Prostate gland (tissue), 2 donors: ENCODE measurements around the gene TRAF1.

Experiments used
- POLR2AphosphoS5 ChIP-seq: sonication (generic); formaldehyde crosslinking; IDR thresholded peaks from one replicate; pipeline ENCODE4 v1.6.1; 2017; ENCODE audit warnings: antibody characterized with exemption
- TF ChIP-seq, protein P1 (sequence below), 4 experiments: fragments of 200-600 bp in 2 of 4; fragments of 450-650 bp in 2 of 4; sonication (generic) in 2 of 4; IDR thresholded peaks; 1 replicate in 3 of 4; 2 replicates in 1 of 4; pipeline ENCODE4 v1.5.1; 2016 to 2019; ENCODE audit warnings: antibody characterized with exemption in 4 of 4, mild to moderate bottlenecking in 2 of 4, moderate library complexity in 2 of 4

DNA sequence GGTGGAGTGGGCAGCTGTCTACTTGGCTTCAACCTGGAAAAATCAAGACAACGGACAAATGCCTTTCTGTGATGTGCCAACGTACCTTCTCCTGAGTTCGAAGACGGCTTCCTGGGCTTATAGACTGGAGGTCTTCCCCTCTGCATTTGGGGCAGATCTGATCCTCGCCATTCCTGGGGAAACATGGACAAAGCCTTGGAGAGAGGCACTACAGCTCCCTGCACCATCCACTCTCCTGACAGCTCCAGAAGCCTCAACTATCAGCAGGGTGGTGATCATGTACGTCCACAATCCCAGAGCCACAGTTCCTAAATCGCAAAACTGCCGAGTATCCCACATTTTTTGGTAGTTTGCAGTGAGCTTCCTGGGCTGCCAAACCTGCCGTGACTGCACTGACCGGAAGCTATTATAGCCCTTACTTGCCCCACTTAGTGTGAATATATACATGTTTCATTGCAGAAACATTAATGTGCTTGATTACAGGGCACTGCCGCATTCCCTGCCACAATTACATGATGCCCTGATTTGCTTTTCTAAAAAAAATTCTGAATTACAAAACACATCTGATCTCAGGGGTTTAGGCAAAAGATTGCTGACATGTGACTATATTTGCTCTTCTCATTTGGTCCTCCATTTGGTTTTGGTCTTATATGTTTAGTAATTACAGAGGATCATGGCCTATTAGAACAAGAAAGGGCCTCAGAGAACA, 2.8 kb downstream of the TRAF1 start:
- TF ChIP-seq, protein P1, sequence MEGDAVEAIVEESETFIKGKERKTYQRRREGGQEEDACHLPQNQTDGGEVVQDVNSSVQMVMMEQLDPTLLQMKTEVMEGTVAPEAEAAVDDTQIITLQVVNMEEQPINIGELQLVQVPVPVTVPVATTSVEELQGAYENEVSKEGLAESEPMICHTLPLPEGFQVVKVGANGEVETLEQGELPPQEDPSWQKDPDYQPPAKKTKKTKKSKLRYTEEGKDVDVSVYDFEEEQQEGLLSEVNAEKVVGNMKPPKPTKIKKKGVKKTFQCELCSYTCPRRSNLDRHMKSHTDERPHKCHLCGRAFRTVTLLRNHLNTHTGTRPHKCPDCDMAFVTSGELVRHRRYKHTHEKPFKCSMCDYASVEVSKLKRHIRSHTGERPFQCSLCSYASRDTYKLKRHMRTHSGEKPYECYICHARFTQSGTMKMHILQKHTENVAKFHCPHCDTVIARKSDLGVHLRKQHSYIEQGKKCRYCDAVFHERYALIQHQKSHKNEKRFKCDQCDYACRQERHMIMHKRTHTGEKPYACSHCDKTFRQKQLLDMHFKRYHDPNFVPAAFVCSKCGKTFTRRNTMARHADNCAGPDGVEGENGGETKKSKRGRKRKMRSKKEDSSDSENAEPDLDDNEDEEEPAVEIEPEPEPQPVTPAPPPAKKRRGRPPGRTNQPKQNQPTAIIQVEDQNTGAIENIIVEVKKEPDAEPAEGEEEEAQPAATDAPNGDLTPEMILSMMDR (IDR thresholded peaks at IDR 0.05) = no peak
- TF ChIP-seq POLR2AphosphoS5 = no peak
